Cardiac fibroblast (primary cell): ENCODE measurements around the gene ZNF136.

Experiments used
- DNase-seq, 2 donors: peaks; one replicate each; pipeline versions ENCODE4 v3.0.0 to v3.0.0-alpha.2; 2010; ENCODE audit warnings: low read depth in 2 of 2
- H3K4me3 ChIP-seq, 2 donors: replicated peaks in 1 of 2; 1 replicate in 1 of 2; 2 replicates in 1 of 2; pipeline ENCODE4 v1.5.1; 2011; ENCODE audit warnings: low read depth in 2 of 2, low read length in 2 of 2, mild to moderate bottlenecking in 2 of 2, moderate library complexity in 1 of 2
- TF ChIP-seq, protein P1 (sequence below): IDR thresholded peaks from one replicate; pipeline ENCODE4 v1.5.1; 2011; ENCODE audit warnings: low read depth, mild to moderate bottlenecking, low read length, inconsistent platforms

Gene ZNF136

DNA sequence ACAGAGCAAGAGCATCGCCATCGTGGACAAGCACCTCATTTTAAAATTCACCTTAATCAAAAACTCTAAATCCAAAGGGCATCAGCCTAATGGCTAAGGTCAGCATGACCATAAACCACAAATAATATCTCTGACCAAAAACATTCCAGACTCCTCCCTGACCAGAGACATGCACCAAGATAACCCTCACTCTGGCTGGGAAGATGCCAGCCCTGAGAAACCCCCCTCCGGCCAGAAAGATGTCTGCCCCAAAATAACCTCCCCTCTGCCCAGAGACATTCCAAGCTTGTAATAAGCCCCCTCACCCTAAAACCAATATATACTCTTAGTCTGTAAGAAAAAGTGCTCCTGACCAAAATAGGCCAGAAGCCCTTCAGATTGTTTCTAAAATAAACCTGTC lies 70.1 kb downstream of the ZNF136 start:
- H3K4me3 ChIP-seq = no peak overlapping the region
- DNase-seq = no peak
- TF ChIP-seq, protein P1, sequence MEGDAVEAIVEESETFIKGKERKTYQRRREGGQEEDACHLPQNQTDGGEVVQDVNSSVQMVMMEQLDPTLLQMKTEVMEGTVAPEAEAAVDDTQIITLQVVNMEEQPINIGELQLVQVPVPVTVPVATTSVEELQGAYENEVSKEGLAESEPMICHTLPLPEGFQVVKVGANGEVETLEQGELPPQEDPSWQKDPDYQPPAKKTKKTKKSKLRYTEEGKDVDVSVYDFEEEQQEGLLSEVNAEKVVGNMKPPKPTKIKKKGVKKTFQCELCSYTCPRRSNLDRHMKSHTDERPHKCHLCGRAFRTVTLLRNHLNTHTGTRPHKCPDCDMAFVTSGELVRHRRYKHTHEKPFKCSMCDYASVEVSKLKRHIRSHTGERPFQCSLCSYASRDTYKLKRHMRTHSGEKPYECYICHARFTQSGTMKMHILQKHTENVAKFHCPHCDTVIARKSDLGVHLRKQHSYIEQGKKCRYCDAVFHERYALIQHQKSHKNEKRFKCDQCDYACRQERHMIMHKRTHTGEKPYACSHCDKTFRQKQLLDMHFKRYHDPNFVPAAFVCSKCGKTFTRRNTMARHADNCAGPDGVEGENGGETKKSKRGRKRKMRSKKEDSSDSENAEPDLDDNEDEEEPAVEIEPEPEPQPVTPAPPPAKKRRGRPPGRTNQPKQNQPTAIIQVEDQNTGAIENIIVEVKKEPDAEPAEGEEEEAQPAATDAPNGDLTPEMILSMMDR = no peak

DNA sequence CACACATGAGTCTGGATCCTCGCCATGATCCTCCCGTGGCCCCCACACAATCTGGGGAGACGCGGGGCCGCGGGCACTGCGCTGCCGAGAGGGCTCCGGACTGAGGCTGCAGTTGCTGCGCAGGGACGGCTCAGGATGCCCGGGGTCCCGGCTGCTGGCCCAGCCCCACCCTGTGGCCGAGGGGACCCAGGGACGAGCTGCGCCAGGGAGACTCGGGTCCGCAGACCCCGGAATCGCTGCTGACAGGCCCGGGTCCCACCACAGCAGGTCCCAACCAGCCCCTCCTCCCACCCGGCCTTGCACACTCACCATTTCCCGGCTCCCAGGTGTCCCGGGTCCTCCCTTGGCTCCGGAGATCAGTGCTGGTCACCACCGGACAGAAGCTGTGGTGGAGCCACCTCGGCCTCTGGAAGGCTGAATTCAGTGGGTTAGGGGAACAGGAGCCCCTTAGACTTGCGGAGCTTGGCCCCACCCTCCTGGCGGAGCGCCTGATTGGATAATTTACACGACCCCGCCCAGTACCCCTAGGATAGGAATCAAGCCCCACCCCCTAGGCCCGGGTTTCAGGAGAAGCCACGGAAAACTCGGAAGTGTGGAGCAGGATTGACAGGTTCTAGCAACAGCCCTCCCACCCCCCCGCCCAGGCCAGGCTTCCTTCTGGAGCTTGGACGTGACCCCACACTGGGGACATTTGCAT lies 74.4 kb downstream of the ZNF136 start:
- no peak for DNase-seq
- TF ChIP-seq, protein P1 = no peak
- H3K4me3 ChIP-seq = no peak overlapping the region
